Right cardiac atrium (tissue), 5 donors: ENCODE results near the gene MTHFD1L. TPM values are rescaled to one million over a fixed set of nuclear protein-coding genes. Genes with fewer than 3 reads are reported as not detected.

Experiments used
- ATAC-seq, 2 donors: fragments of 200-7000 bp; cut with Tn5 transposase; one replicate each; pipeline versions ENCODE4 v1.8.0 to v1.9.1; 2020; ENCODE audit warnings: moderate library complexity in 2 of 2, mild to moderate bottlenecking in 1 of 2
- DNase-seq, 3 donors: peaks; one replicate each; pipeline ENCODE4 v3.0.0-alpha.2; 2020
- H3K27ac ChIP-seq: one replicate; pipeline ENCODE4 v1.5.1; 2013; ENCODE audit warnings: mild to moderate bottlenecking, low read length, control low read depth, moderate library complexity
- H3K27me3 ChIP-seq: one replicate; pipeline ENCODE4 v1.6.1; 2013; ENCODE audit not compliant: control insufficient read depth, insufficient read depth
- H3K4me1 ChIP-seq: one replicate; pipeline ENCODE4 v1.6.1; 2013; ENCODE audit warnings: low read length; ENCODE audit not compliant: control insufficient read depth, insufficient read depth
- H3K4me3 ChIP-seq: one replicate; pipeline ENCODE4 v1.5.1; 2013; ENCODE audit warnings: low read length, control low read depth
- H3K9me3 ChIP-seq: one replicate; pipeline ENCODE4 v1.6.1; 2013; ENCODE audit warnings: low read length; ENCODE audit not compliant: control insufficient read depth
- WGBS: extraction: QIAGEN DNeasy Blood & Tissue Kit; methylation state at CpG from one replicate; pipeline ENCODE4 v1.1.7; 2013; 5-methylcytosine and 5-hydroxymethylcytosine counted together
- intact Hi-C, 4 donors: fragments of 100-400 bp; cut with DNase I; formaldehyde crosslinking; loops; one replicate each; pipeline versions ENCODE4 v1.11.0 to v1.14.0; 2022 to 2023
- polyA plus RNA-seq: library from polyadenylated mRNA; stranded (reverse); fragments of 200-250 nt; gene quantifications from one replicate; pipeline ENCODE4 v1.2.3, GENCODE V29; 2013
- total RNA-seq, 4 donors: library from RNA; stranded (reverse); fragmentation: NEBNext Ultra II Directional; extraction: Animal tissue kit (Norgen Biotek cat#: 25700); gene quantifications; one replicate each; pipeline ENCODE4 v1.2.1, GENCODE V29; 2021
- donor health status: healthy with polysubstance abuse.
- donor health status: DM: no; HTN: yes; CAD: no.
- donor health status: DM: no; HTN: no; CAD: no.
- donor health status: DM: no; HTN: yes; CAD: no; lungs with severe emphysema.
- donor health status: DM: yes; HTN: yes; CAD: no.

The MTHFD1L gene
- total and polyA plus RNA-seq, 5 donors: 2.4 to 18.2 (median 5.0) TPM

DNA sequence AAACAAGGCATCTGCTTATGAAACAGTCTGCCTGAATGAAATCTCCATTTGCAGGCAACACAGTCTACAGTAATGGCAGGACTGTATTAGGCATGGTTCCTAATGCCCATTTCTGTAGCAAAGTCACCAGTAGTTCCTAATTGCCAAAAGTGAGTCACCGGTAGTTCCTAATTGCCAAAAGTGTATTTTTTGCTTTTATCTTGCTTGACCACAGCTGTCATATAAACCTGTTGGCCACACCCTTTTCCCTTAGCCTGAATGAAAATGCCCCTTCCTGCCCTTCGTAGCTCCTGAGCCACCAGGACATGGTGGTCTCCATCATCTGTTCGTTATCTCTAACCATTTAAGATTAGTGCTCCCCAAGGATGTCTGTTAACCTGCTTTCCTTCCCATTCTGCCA is 34.5 kb downstream of the MTHFD1L start:
- no peak overlapping the region for H3K27ac ChIP-seq
- ATAC-seq: no peak
- 84% methylated on average over 3 of the region's 3 CpGs for WGBS

DNA sequence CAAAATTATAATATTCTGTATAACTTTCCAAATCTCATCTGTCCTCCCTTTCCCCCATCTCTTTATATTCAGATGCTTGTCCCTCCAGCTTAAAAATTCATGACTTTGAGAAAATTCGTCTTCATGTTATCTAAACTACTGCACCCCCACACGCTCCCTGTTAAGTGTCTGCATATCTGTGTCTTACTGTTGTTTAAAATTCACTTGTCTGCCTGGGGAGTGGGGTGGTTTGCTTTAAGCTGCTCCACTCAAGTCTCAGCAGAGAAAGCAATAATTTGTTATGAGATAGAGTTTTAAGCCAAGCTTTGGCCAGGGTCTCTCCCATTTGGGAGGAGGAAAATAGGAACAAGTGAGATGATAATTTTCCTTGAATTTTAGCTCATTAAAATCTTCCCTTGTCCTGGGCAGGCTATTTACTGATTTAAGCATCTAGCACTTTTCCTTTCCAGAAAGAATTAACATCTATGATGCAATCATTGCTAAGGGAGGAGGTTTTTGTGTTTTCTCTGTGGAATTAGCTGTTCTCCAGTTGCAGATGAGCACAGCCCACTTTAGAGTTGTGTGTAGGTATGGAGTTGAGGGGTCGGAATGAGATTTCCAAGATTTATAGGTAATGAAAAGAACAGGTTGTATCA is 36.8 kb downstream of the MTHFD1L start:
- H3K4me1 ChIP-seq: no peaks in the 10 kb centered on the region
- WGBS: 64% methylated on average over 3 of the region's 3 CpGs
- intact Hi-C loops: no loop called here
- no peak overlapping the region for H3K27ac ChIP-seq
- DNase-seq: no peak
- no peak overlapping the region for H3K4me3 ChIP-seq
- H3K9me3 ChIP-seq: no peaks in the 10 kb centered on the region
- peak; percentile 37 to 38 for ATAC-seq
- no peaks in the 10 kb centered on the region for H3K27me3 ChIP-seq

More for the DNA sequence above, 34.5 kb downstream of the MTHFD1L start:
- Histone ChIP-seq H3K4me1 (peaks cover 2% of the 10 kb centered on the region), H3K27me3 (no peaks in the 10 kb centered on the region), H3K9me3 (no peaks in the 10 kb centered on the region), H3K4me3 (no peak overlapping the region)
- intact Hi-C loops: no loop called here
- DNase-seq: no peak

DNA sequence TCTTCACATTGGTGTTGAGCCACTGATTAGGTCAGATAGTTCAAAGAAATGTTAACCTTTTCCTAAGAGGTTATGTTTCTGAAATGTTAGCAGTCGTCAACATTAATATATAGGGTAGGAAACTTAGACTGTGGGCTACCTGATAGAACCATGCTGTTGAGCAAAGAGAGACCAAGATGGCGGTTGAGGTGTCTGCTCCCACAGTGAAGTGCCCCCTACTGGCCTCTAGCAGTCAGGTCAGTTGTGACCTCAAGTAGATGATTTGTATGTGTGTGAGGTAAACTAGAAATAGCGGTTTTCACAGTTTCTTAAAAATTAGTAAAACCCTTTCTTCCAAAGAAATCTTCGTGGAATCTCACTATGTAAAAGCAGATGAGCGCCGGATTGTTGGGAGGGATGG is 40.3 kb downstream of the MTHFD1L start:
- H3K27me3 ChIP-seq: no peaks in the 10 kb centered on the region
- DNase-seq: no peak
- intact Hi-C loops: no loop called here
- WGBS: 81% methylated on average over 6 of the region's 6 CpGs
- ATAC-seq: no peak
- H3K4me1 ChIP-seq: no peaks in the 10 kb centered on the region
- no peaks in the 10 kb centered on the region for H3K9me3 ChIP-seq
- H3K4me3 ChIP-seq: no peak overlapping the region
- no peak overlapping the region for H3K27ac ChIP-seq

DNA sequence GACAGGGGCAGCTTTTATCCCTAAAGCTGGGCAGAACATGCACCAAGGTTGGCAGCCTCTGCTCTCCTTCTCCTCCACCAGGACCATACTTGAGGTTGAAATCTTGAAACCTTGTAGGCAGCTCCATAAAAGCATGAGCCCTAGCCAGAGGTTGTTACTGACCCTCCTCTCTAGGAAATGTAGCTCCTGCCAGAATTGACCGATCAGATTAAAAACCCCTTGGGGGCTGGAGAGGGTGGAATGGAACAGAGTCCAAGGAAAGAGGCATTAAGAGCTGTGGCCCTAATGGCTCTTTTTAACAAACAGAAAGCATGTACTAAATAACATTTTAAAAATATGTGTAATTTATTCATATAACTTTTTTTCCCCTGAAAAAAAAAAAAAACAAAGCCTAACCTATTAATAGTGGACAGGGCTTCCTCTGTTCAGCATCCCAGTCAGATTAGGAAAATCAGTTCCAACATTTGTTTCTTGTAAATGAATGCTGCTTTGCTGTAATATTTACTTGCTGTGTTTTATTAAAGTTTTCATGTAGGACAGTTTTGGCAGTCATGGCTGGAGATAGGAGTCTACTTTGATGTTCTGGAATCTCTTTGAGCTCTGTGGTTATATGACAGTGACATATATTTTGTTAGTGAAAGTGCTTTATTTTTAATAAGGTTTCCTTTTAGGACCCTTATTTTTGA is 41.3 kb downstream of the MTHFD1L start:
- Histone ChIP-seq H3K4me3 (no peak overlapping the region), H3K4me1 (no peaks in the 10 kb centered on the region), H3K9me3 (no peaks in the 10 kb centered on the region), H3K27ac (no peak overlapping the region), H3K27me3 (no peaks in the 10 kb centered on the region)
- intact Hi-C loops: no loop called here
- WGBS: 45% methylated on average over 1 of the region's 1 CpG
- ATAC-seq: peak; percentile 22 to 30
- no peak for DNase-seq

DNA sequence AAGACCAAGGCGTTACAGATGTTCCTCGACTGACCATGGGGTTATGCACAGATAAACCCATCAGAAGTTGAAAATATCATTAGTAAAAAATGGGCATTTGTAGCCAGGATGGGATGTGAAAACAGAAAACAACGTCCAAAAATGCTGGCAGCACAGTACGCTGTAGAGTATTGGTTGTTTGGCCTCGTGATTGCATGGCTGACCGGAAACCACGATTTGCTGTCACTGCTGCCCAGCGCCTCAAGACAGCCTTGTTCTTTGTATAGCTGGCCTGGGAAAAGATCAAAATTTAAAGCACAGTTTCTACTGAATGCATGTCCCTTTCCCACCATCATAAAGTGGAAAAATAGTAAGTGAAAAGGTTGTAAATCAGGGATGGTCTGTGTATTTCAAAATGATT is 41.9 kb downstream of the MTHFD1L start:
- Histone ChIP-seq H3K4me3 (no peak overlapping the region), H3K4me1 (no peaks in the 10 kb centered on the region), H3K9me3 (no peaks in the 10 kb centered on the region), H3K27ac (no peak overlapping the region), H3K27me3 (no peaks in the 10 kb centered on the region)
- intact Hi-C loops: no loop called here
- WGBS: 59% methylated on average over 8 of the region's 8 CpGs
- DNase-seq (peak in 1 of 3 donors; percentile 69), ATAC-seq (peak; percentile 53 to 73)

DNA sequence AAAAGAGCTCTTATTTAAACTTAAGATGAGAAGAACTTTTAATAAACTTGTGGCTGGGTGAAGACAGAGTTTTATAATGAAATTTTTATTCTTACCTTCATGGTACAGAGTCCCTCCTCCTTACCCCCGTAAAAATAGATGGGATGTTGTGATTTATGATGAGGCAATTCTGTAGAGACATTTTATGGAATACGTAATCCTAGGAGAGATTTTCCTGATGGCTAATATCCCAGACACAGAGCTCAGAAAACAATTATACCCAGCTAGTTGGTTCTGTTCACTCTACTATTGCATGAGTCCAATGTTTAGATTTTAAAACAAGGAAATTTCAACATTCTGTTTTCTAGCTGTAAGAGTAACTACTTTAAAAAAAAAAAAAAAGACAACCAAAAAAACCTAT is 43.4 kb downstream of the MTHFD1L start:
- 90% methylated on average over 2 of the region's 2 CpGs for WGBS
- H3K27ac ChIP-seq: no peak overlapping the region

DNA sequence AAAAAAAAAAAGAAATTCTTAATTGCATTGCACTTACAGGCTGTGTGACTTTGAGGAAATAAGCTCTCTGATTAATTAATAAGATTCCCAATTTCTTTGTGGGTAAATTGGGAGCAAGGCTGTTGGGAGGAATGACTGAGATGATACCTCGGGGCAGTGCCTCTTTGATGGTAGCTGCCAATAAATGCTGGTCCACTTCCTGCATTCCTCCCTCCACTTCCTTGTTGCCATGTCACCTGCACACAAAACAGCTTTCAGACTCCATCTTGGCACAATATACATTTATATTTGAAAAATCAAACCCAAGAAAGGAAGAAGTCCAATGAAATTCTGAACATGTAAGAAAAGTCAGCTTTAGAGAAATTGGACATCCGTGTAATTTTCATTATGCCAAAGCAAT is 45.1 kb downstream of the MTHFD1L start:
- H3K4me1 ChIP-seq: no peaks in the 10 kb centered on the region
- DNase-seq: no peak
- H3K4me3 ChIP-seq: no peak overlapping the region
- no peaks in the 10 kb centered on the region for H3K9me3 ChIP-seq
- ATAC-seq: no peak
- no peaks in the 10 kb centered on the region for H3K27me3 ChIP-seq
- intact Hi-C loops: no loop called here
- WGBS: 40% methylated on average over 2 of the region's 2 CpGs
- H3K27ac ChIP-seq: no peak overlapping the region

More for the DNA sequence above, 43.4 kb downstream of the MTHFD1L start:
- H3K9me3 ChIP-seq: no peaks in the 10 kb centered on the region
- no peaks in the 10 kb centered on the region for H3K4me1 ChIP-seq
- ATAC-seq: no peak
- DNase-seq: no peak
- intact Hi-C loops: no loop called here
- H3K4me3 ChIP-seq: no peak overlapping the region
- no peaks in the 10 kb centered on the region for H3K27me3 ChIP-seq

DNA sequence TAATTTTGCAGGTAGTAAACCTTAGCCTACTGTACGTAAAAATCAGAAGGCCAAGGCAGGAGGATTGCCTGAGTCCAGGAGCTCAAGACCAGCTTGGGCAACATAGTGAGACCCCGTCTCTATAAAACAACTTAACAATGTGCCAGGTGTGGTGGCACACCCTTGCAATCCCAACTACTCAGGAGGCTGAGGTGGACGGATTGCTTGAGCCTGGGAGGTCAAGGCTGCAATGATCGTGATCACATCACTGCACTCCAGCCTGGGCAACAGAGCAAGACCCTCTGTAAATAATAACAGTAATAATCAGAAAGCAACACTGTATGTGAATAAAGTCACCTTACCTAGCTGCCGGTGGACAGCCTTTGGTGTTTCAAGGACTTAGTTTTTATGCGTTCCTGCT is 48.9 kb downstream of the MTHFD1L start:
- H3K27ac ChIP-seq: no peak overlapping the region

DNA sequence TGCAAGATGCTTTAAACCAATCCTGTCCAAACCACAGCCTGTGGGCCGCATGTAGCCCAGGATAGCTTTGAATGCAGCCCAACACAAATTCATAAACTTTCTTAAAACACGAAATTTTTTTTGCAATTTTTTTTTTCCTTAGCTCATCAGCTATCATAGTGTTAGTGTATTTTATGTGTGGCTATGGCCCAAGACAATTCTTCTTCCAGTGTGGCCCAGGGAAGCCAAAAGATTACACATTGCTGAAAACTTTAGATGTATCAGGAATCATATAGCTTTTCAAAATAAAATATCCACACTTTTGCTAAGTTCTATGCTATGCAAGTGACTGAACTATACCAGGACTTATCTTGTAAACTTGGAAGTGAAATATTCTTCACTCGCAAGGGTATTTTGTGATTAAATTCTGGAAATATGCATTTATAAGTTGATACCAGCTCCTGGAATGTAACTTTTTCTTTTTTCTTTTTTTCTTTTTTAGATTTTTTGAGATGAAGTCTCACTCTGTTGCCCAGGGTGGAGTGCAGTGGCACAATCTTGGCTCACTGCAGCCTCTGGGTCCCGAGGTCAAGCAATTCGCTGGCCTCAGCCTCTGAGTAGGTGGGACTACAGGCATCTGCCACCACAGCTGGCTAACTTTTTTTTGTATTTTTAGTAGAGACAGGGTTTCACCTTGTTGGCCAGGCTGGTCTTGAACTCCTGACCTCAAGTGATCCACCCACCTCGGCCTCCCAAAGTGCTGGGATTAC is 49.8 kb downstream of the MTHFD1L start:
- Histone ChIP-seq H3K4me1 (no peaks in the 10 kb centered on the region), H3K27me3 (no peaks in the 10 kb centered on the region), H3K4me3 (no peak overlapping the region), H3K27ac (no peak overlapping the region), H3K9me3 (no peaks in the 10 kb centered on the region)
- ATAC-seq (peak in 1 of 2 donors; percentile 19), DNase-seq (no peak)
- WGBS: 62% methylated on average over 6 of the region's 6 CpGs
- intact Hi-C loops: no loop called here

More for the DNA sequence above, 48.9 kb downstream of the MTHFD1L start:
- Histone ChIP-seq H3K4me1 (no peaks in the 10 kb centered on the region), H3K27me3 (no peaks in the 10 kb centered on the region), H3K4me3 (no peak overlapping the region), H3K9me3 (no peaks in the 10 kb centered on the region)
- ATAC-seq: no peak
- 96% methylated on average over 6 of the region's 6 CpGs for WGBS
- intact Hi-C loops: no loop called here
- no peak for DNase-seq

DNA sequence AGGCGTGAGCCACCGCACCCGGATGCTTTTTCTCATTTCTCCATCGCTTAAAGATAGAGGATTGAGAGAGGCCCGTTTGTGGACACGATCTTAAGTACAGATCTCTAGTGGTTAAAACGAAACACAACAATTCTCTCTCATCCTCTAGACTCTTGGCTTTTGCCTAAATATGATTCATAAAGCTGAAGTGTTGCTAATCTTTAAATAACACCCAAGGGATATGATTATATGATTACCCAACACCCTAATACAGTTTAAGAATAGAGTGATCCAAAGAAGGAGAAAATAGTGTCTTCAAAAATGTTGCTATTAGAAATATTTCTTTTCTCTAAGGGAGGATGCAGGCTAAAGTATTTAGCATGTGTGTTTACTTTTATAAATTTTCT is 50.4 kb downstream of the MTHFD1L start:
- ATAC-seq (peak; percentile 68 to 76), DNase-seq (no peak)
- intact Hi-C loops: no loop called here
- H3K27ac ChIP-seq: no peak overlapping the region
- H3K4me3 ChIP-seq: no peak overlapping the region
- no peaks in the 10 kb centered on the region for H3K9me3 ChIP-seq
- WGBS: 70% methylated on average over 7 of the region's 7 CpGs
- no peaks in the 10 kb centered on the region for H3K4me1 ChIP-seq
- H3K27me3 ChIP-seq: no peaks in the 10 kb centered on the region

DNA sequence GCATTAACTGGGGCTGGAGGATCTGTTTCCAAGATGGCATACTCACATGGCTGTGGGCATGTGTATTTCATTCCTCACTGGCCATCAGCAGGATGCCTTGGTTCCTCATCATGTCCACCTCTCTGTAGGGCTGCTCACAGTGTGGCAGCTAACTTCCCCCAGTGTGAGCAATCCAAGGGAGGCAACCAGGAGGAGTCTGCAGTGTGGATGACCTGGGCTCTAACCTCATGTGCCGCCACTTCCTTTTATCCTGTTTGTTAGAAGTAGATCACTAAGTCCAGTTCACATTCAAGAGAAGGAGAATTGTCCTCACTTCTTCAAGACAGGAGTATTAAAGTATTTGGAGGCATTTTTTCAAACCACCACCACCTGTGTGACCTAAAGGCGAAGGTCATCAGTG is 54.4 kb downstream of the MTHFD1L start:
- no peak for ATAC-seq
- H3K9me3 ChIP-seq: no peaks in the 10 kb centered on the region
- no peak overlapping the region for H3K27ac ChIP-seq
- DNase-seq: no peak
- H3K4me3 ChIP-seq: no peak overlapping the region
- intact Hi-C loops: no loop called here
- H3K27me3 ChIP-seq: no peaks in the 10 kb centered on the region
- no peaks in the 10 kb centered on the region for H3K4me1 ChIP-seq
- 98% methylated on average over 2 of the region's 2 CpGs for WGBS
